HepG2 (cell line): ENCODE measurements around the gene GATA3. TPM values are rescaled to one million over a fixed set of nuclear protein-coding genes. Genes with fewer than 3 reads are reported as not detected.

Experiments
- ATAC-seq: fragments of 200-7000 bp; cut with Tn5 transposase; 3 replicates; pipeline ENCODE4 v1.9.1; 2020; ENCODE audit warnings: mild to moderate bottlenecking, moderate library complexity
- BruUV-seq: library from RNA; stranded (reverse); fragments of 400-500 nt; replicated peaks from 2 replicates; lab custom pipeline; 2021; lab: Mats Ljungman, UMichigan
- CTCF ChIA-PET: fragments of 300-600 bp; formaldehyde crosslinking; extraction: SDS; loops from one replicate; lab custom pipeline; 2021; ENCODE audit warnings: low total read pairs, inconsistent platforms, low intra/inter-chr PET ratio; lab: Yijun Ruan, JAX
- POLR2A ChIA-PET: fragments of 350-600 bp; sonication (Branson Sonifier 250); formaldehyde crosslinking; loops from one replicate; lab custom pipeline; 2020; ENCODE audit warnings: antibody characterized with exemption, inconsistent platforms; lab: Yijun Ruan, JAX
- DNase-seq: peaks from one replicate; pipeline ENCODE4 v3.0.0-alpha.2; 2015; ENCODE audit warnings: low spot score
- FAIRE-seq: peaks from 3 replicates; lab custom pipeline; 2011; peaks lifted over from hg19 to GRCh38; lab: Jason Lieb, UNC
- H2AFZ ChIP-seq: one replicate; pipeline ENCODE4 v1.6.1; 2011; ENCODE audit warnings: low read length, inconsistent platforms
- H3K27ac ChIP-seq: fragments of 300-600 bp; 3 replicates; pipeline ENCODE4 v1.8.0; 2011; ENCODE audit warnings: mixed run types, mild to moderate bottlenecking, mixed read lengths, low read length, inconsistent platforms; ENCODE audit not compliant: insufficient read depth; ENCODE audit errors: extremely low read length
- H3K27me3 ChIP-seq, 2 experiments: fragments of 200-600 bp in 1 of 2; 2 replicates in 1 of 2; 3 replicates in 1 of 2; pipeline versions ENCODE4 v1.6.0 to v1.8.0; 2011; ENCODE audit warnings: low read length in 2 of 2, mild to moderate bottlenecking in 2 of 2, moderate library complexity in 2 of 2, inconsistent platforms in 1 of 2; ENCODE audit not compliant: insufficient read depth in 2 of 2, control insufficient read depth in 1 of 2
- H3K36me3 ChIP-seq, 2 experiments: fragments of 200-600 bp in 1 of 2; replicated peaks in 1 of 2; 2 replicates in 1 of 2; 3 replicates in 1 of 2; pipeline versions ENCODE4 v1.5.1 to v1.8.0; 2011; ENCODE audit warnings: low read length in 2 of 2, inconsistent platforms in 1 of 2; ENCODE audit not compliant: insufficient read depth in 2 of 2, control insufficient read depth in 1 of 2
- H3K4me1 ChIP-seq: 2 replicates; pipeline ENCODE4 v1.5.1; 2012; ENCODE audit warnings: low read length, inconsistent platforms; ENCODE audit not compliant: insufficient read depth
- H3K4me2 ChIP-seq: 2 replicates; pipeline ENCODE4 v1.6.0; 2011; ENCODE audit warnings: low read depth, low read length, inconsistent platforms
- H3K4me3 ChIP-seq, 3 experiments: fragments of 200-600 bp in 1 of 3; sonication (generic), shearing (Covaris generic) in 1 of 3; replicated peaks in 1 of 3; 2 replicates each; pipeline ENCODE4 v1.5.1; 2011 to 2016; ENCODE audit warnings: low read length in 3 of 3, inconsistent platforms in 2 of 3, low read depth in 2 of 3, mild to moderate bottlenecking in 2 of 3, control low read depth in 1 of 3, mixed read lengths in 1 of 3; ENCODE audit not compliant: insufficient read depth in 1 of 3
- H3K79me2 ChIP-seq: one replicate; pipeline ENCODE4 v1.6.1; 2011; ENCODE audit warnings: low read length, inconsistent platforms; ENCODE audit not compliant: insufficient read depth
- H3K9ac ChIP-seq: 2 replicates; pipeline ENCODE4 v1.6.0; 2011; ENCODE audit warnings: mild to moderate bottlenecking, low read depth, low read length, inconsistent platforms; ENCODE audit not compliant: insufficient read depth
- H3K9me3 ChIP-seq: 2 replicates; pipeline ENCODE4 v1.5.1; 2012; ENCODE audit warnings: mild to moderate bottlenecking, low read length
- H4K20me1 ChIP-seq: 2 replicates; pipeline ENCODE4 v1.6.0; 2011; ENCODE audit warnings: inconsistent platforms, mild to moderate bottlenecking, low read length, moderate library complexity; ENCODE audit not compliant: insufficient read depth
- ATF1 ChIP-seq: IDR thresholded peaks from 2 replicates; pipeline ENCODE4 v1.6.1; 2016; ENCODE audit warnings: mild to moderate bottlenecking, control low read depth
- CC2D1A ChIP-seq: sonication (generic); formaldehyde crosslinking; IDR thresholded peaks from 2 replicates; pipeline ENCODE4 v1.8.1; 2023; ENCODE audit warnings: mild to moderate bottlenecking, missing genetic modification reagents
- HMG20B ChIP-seq: conservative IDR thresholded peaks from 2 replicates; pipeline ENCODE4 v1.6.1; 2016; ENCODE audit warnings: missing genetic modification reagents, missing compliant biosample characterization
- JDP2 ChIP-seq: sonication (generic); formaldehyde crosslinking; IDR thresholded peaks from 2 replicates; pipeline ENCODE4 v1.8.1; 2022; ENCODE audit warnings: missing genetic modification reagents, borderline replicate concordance
- PHF5A ChIP-seq: IDR thresholded peaks from one replicate; pipeline ENCODE4 v1.6.1; 2018; ENCODE audit warnings: low read depth, missing genetic modification reagents; ENCODE audit not compliant: unreplicated experiment
- ZFYVE20 ChIP-seq: sonication (generic); formaldehyde crosslinking; IDR thresholded peaks from 2 replicates; pipeline ENCODE4 v1.8.0; 2023; ENCODE audit warnings: low read depth, mild to moderate bottlenecking, moderate library complexity, missing genetic modification reagents, borderline replicate concordance
- ZNF24 ChIP-seq: fragments of 450-650 bp; IDR thresholded peaks from 2 replicates; pipeline ENCODE4 v1.6.1; 2017; ENCODE audit warnings: antibody characterized with exemption, mild to moderate bottlenecking
- ZNF326 ChIP-seq: sonication (generic); formaldehyde crosslinking; IDR thresholded peaks from 2 replicates; pipeline ENCODE4 v1.4.0; 2020; ENCODE audit warnings: missing genetic modification reagents, borderline replicate concordance
- ZNF335 ChIP-seq: sonication (generic); formaldehyde crosslinking; IDR thresholded peaks from 2 replicates; pipeline ENCODE4 v1.4.0; 2020; ENCODE audit warnings: missing genetic modification reagents
- ZNF468 ChIP-seq: sonication (generic); formaldehyde crosslinking; IDR thresholded peaks from 2 replicates; pipeline ENCODE4 v1.8.0; 2022; ENCODE audit warnings: mild to moderate bottlenecking, moderate library complexity, missing genetic modification reagents
- ZNF761 ChIP-seq: sonication (generic); formaldehyde crosslinking; conservative IDR thresholded peaks from 2 replicates; pipeline ENCODE4 v1.4.0; 2020; ENCODE audit warnings: mild to moderate bottlenecking, missing genetic modification reagents
- ZZZ3 ChIP-seq: sonication (generic); formaldehyde crosslinking; IDR thresholded peaks from 2 replicates; pipeline ENCODE4 v1.4.0; 2020; ENCODE audit warnings: missing genetic modification reagents, mild to moderate bottlenecking, borderline replicate concordance
- WGBS: methylation state at CpG from one replicate; pipeline ENCODE4 v1.1.6; 2017; ENCODE audit warnings: low lambda C conversion rate; 5-methylcytosine and 5-hydroxymethylcytosine counted together
- in situ Hi-C: cut with HindIII; loops from 2 replicates; pipeline ENCODE4 v1.10.0; 2017; ENCODE audit warnings: low pct_unique_long_range_greater_than_20kb; ENCODE audit not compliant: extremely low pct_ligation_motif_present
- intact Hi-C: fragments of 100-400 bp; cut with micrococcal nuclease; formaldehyde crosslinking; loops from one replicate; pipeline ENCODE4 v1.10.0; 2022; ENCODE audit not compliant: unreplicated experiment
- polyA plus RNA-seq, 8 experiments: library from polyadenylated mRNA; depleted of rRNA in 3 of 8; stranded (reverse) in 7 of 8; unstranded in 1 of 8; fragments of >200 nt; fragmentation: Illumina TruSeq in 4 of 8; extraction: Trizol in 4 of 8; gene quantifications; 2 replicates each; pipeline versions ENCODE4 v1.2.1 to v1.2.3, GENCODE V29; 2011 to 2016; ENCODE audit warnings: low read depth in 4 of 8, missing spikeins in 1 of 8, mixed read lengths in 1 of 8; ENCODE audit not compliant: insufficient read depth in 1 of 8
- total RNA-seq, 5 experiments: library from RNA; depleted of rRNA; stranded (reverse); fragments of >200 nt; fragmentation: Illumina TruSeq; extraction: Trizol; gene quantifications; 2 replicates each; pipeline ENCODE4 v1.2.3, GENCODE V29; 2016; ENCODE audit warnings: low read depth in 1 of 5
- TF ChIP-seq, protein P1 (sequence below): IDR thresholded peaks from 2 replicates; pipeline ENCODE4 v1.6.1; 2016; ENCODE audit warnings: missing biosample characterization, missing genetic modification reagents, low read depth
- TF ChIP-seq, protein P2 (sequence below): sonication (generic); formaldehyde crosslinking; IDR thresholded peaks from 2 replicates; pipeline ENCODE4 v1.5.0; 2020; ENCODE audit warnings: missing genetic modification reagents
- TF ChIP-seq, protein P3 (sequence below): sonication (generic); formaldehyde crosslinking; conservative IDR thresholded peaks from 2 replicates; pipeline ENCODE4 v1.4.0; 2020; ENCODE audit warnings: mild to moderate bottlenecking, missing genetic modification reagents, moderate library complexity

The GATA3 gene
- total and polyA plus RNA-seq, 2 of the 13 experiments (the other 11 are each of a cell fraction or from before 2014, with no cell fraction given) = not detected

DNA sequence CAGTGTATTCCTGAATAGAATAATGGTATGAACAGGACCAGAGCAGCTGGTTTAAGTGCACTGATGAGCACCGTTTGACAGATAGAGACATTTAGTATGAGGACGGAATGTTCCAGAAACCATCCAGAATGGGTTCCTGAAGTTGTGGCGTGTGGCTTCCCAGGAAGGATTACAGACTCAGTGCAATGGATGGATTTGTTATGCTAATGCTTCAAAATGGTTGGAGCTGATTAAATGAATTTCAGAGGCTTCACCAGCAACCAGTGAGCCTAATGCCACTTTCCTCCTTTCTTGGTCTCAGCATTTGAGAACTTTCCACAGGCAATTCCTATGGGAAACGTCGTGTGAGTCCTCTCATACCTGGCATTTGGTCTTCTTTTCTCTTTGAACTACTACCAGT, 9.9 kb downstream of the GATA3 start:
- H3K4me2 ChIP-seq = no peak overlapping the region
- no TSS peak for BruUV-seq
- TF ChIP-seq CC2D1A (CRISPR knock-in tag) (no peak), ZNF468 (CRISPR knock-in tag) (no peak), ZNF335 (CRISPR knock-in tag) (no peak), ZZZ3 (CRISPR knock-in tag) (no peak), ZNF761 (no peak), ATF1 (CRISPR knock-in tag) (no peak), PHF5A (no peak)
- TF ChIP-seq, protein P1, sequence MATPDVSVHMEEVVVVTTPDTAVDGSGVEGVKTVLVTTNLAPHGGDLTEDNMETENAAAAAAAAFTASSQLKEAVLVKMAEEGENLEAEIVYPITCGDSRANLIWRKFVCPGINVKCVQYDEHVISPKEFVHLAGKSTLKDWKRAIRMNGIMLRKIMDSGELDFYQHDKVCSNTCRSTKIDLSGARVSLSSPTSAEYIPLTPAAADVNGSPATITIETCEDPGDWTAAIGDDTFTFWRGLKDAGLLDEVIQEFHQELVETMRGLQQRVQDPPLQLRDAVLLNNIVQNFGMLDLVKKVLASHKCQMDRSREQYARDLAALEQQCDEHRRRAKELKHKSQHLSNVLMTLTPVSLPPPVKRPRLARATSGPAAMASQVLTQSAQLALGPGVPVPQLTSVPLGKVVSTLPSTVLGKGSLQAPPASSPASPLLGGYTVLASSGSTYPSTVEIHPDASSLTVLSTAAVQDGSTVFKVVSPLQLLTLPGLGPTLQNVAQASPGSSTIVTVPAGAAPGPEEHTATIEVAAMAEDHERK (CRISPR knock-in tag) = no peak
- H3K27me3 ChIP-seq = peaks cover 16 to 67% of the 10 kb centered on the region in 2 experiments
- H3K36me3 ChIP-seq = no peaks in the 10 kb centered on the region
- ATAC-seq = no peak
- no peak overlapping the region for H2AFZ ChIP-seq
- WGBS = 30% methylated on average over 5 of the region's 5 CpGs
- no peaks in the 10 kb centered on the region for H4K20me1 ChIP-seq
- intact Hi-C loops (no loop called here), in situ Hi-C loops (no loop called here)
- H3K9me3 ChIP-seq = no peaks in the 10 kb centered on the region
- H3K27ac ChIP-seq = no peak overlapping the region
- no peak for DNase-seq
- ChIA-PET POLR2A (no interaction called here), CTCF (no interaction called here)
- no peak for FAIRE-seq
- H3K4me3 ChIP-seq = no peak overlapping the region
- H3K79me2 ChIP-seq = no peaks in the 10 kb centered on the region
- H3K9ac ChIP-seq = no peak overlapping the region
- H3K4me1 ChIP-seq = no peaks in the 10 kb centered on the region

DNA sequence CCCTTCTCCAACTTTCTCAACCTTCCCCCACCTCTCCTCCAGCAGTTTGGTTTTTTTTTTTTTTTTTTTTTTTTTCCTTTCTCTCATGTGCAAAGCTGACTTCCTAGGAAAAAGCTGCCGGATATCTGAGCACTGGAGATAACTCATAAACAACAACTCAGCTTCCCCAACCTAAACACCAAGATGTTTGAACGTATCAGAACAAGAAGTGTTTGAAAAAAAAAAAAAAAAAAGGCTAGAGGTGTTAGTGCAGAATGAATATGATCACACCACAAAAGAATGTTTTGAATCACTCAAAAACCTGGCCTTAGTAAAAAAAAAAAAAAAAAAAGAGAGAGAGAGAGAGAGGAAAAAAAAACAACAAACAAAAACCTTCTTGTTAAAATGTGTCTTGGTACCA, 11.2 kb downstream of the GATA3 start:
- CTCF ChIA-PET = no interaction called here
- Histone ChIP-seq H3K4me2 (no peak overlapping the region), H2AFZ (no peak overlapping the region), H4K20me1 (no peaks in the 10 kb centered on the region), H3K9ac (no peak overlapping the region), H3K4me3 (no peak overlapping the region), H3K27ac (no peak overlapping the region), H3K4me1 (no peaks in the 10 kb centered on the region), H3K27me3 (peaks cover 14 to 61% of the 10 kb centered on the region in 2 experiments), H3K79me2 (no peaks in the 10 kb centered on the region), H3K36me3 (no peaks in the 10 kb centered on the region), H3K9me3 (no peaks in the 10 kb centered on the region)
- no peak for DNase-seq
- in situ Hi-C loops = no loop called here
- POLR2A ChIA-PET = no interaction called here
- ATAC-seq = no peak
- BruUV-seq = no TSS peak
- intact Hi-C loops = no loop called here
- no peak for FAIRE-seq
- WGBS = 4% methylated on average over 2 of the region's 2 CpGs
- TF ChIP-seq HMG20B (CRISPR knock-in tag) (no peak), ZNF326 (CRISPR knock-in tag) (no peak), JDP2 (CRISPR knock-in tag) (no peak), ZFYVE20 (CRISPR knock-in tag) (no peak), ZNF24 (no peak)
- TF ChIP-seq, protein P2, sequence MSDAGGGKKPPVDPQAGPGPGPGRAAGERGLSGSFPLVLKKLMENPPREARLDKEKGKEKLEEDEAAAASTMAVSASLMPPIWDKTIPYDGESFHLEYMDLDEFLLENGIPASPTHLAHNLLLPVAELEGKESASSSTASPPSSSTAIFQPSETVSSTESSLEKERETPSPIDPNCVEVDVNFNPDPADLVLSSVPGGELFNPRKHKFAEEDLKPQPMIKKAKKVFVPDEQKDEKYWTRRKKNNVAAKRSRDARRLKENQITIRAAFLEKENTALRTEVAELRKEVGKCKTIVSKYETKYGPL (CRISPR knock-in tag) = no peak
- TF ChIP-seq, protein P3, sequence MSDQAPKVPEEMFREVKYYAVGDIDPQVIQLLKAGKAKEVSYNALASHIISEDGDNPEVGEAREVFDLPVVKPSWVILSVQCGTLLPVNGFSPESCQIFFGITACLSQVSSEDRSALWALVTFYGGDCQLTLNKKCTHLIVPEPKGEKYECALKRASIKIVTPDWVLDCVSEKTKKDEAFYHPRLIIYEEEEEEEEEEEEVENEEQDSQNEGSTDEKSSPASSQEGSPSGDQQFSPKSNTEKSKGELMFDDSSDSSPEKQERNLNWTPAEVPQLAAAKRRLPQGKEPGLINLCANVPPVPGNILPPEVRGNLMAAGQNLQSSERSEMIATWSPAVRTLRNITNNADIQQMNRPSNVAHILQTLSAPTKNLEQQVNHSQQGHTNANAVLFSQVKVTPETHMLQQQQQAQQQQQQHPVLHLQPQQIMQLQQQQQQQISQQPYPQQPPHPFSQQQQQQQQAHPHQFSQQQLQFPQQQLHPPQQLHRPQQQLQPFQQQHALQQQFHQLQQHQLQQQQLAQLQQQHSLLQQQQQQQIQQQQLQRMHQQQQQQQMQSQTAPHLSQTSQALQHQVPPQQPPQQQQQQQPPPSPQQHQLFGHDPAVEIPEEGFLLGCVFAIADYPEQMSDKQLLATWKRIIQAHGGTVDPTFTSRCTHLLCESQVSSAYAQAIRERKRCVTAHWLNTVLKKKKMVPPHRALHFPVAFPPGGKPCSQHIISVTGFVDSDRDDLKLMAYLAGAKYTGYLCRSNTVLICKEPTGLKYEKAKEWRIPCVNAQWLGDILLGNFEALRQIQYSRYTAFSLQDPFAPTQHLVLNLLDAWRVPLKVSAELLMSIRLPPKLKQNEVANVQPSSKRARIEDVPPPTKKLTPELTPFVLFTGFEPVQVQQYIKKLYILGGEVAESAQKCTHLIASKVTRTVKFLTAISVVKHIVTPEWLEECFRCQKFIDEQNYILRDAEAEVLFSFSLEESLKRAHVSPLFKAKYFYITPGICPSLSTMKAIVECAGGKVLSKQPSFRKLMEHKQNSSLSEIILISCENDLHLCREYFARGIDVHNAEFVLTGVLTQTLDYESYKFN (CRISPR knock-in tag) = no peak
